ENCODE results near the gene STAB1. TPM values are rescaled to one million over a fixed set of nuclear protein-coding genes. Genes with fewer than 3 reads are reported as not detected.

STAB1 gene
- total and polyA plus RNA-seq, 2 experiments from 2014 or later = 3.0 to 4.6 TPM

DNA sequence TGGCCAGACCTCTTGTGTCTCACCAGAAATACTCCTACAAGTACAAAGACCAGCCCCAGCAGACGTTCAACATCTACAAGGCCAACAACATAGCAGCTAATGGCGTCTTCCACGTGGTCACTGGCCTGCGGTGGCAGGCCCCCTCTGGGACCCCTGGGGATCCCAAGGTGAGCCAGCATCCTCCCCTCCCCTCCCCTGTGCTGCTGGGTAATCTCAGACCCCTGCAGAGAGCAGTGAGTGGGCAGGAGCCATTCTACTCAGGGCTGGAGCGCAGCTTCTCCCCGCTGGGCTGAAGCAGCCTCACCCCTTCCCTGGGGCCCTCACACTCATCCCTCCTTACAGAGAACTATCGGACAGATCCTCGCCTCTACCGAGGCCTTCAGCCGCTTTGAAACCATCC lies 9.8 kb downstream of the STAB1 start:
- Histone ChIP-seq H3K36me3 (replicated peaks; ENCODE audit: insufficient read depth, low read depth) (no peaks in the 10 kb centered on the region), H3K9me3 (ENCODE audit: low read depth) (no peaks in the 10 kb centered on the region), H3K79me2 (no peaks in the 10 kb centered on the region), H3K9me2 (replicated peaks; ENCODE audit: insufficient read depth) (no peaks in the 10 kb centered on the region), H2AFZ (no peak overlapping the region), H3K27me3 (no peaks in the 10 kb centered on the region), H3K4me3 (no peak overlapping the region), H3K27ac (no peak overlapping the region), H4K20me1 (ENCODE audit: insufficient read depth, poor library complexity, severe bottlenecking) (no peaks in the 10 kb centered on the region), H3K4me2 (no peak overlapping the region), H3K4me1 (ENCODE audit: insufficient read depth) (peaks cover 9% of the 10 kb centered on the region)
- TF ChIP-seq, protein P1, sequence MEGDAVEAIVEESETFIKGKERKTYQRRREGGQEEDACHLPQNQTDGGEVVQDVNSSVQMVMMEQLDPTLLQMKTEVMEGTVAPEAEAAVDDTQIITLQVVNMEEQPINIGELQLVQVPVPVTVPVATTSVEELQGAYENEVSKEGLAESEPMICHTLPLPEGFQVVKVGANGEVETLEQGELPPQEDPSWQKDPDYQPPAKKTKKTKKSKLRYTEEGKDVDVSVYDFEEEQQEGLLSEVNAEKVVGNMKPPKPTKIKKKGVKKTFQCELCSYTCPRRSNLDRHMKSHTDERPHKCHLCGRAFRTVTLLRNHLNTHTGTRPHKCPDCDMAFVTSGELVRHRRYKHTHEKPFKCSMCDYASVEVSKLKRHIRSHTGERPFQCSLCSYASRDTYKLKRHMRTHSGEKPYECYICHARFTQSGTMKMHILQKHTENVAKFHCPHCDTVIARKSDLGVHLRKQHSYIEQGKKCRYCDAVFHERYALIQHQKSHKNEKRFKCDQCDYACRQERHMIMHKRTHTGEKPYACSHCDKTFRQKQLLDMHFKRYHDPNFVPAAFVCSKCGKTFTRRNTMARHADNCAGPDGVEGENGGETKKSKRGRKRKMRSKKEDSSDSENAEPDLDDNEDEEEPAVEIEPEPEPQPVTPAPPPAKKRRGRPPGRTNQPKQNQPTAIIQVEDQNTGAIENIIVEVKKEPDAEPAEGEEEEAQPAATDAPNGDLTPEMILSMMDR (IDR thresholded peaks at IDR 0.05; ENCODE audit: poor library complexity) = no peak
- TF ChIP-seq EZH2 (IDR thresholded peaks at IDR 0.05; ENCODE audit: borderline replicate concordance) (no peak), EZH2phosphoT487 (IDR thresholded peaks at IDR 0.05; ENCODE audit: low read depth, severe bottlenecking, unreplicated experiment) (no peak)
- no peak for DNase-seq (ENCODE audit: low spot score)
- 82% methylated on average over 10 of the region's 10 CpGs for WGBS (ENCODE audit: low lambda C conversion rate, missing lambda C conversion rate)

DNA sequence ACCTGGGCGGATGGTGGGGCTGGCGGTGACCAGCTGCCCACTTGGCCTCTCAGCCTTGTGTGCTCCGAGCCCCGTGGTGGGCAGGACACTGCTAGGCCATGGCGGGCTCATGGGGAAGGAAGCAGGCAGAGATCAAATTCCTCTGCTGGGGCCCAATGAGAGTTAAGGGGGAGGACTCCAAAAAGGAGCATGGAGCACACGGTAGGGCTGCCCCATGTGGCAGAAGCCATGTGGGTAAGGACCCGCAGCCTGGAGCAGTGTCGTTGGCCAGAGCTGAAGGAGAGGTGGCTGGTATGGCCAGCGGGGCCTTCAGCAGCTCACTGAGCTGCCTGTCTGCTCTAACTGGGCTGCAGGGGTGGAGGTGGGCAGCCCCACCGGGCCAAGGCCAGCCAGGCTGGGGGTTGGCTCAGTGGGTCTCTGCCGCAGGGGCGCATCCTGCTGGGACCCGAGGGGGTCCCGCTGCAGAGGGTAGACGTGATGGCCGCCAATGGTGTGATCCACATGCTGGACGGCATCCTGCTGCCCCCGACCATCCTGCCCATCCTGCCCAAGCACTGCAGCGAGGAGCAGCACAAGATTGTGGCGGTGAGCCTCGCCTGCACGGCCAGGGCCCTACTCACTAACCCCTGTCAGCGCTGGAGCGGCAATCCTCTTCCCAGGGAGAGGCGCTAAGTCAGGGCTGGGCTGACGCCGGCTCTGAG lies 11.3 kb downstream of the STAB1 start:
- no peak overlapping the region for H3K4me2 ChIP-seq
- H3K36me3 ChIP-seq (replicated peaks; ENCODE audit: insufficient read depth, low read depth) = no peaks in the 10 kb centered on the region
- no peaks in the 10 kb centered on the region for H3K9me3 ChIP-seq (ENCODE audit: low read depth)
- H2AFZ ChIP-seq = no peak overlapping the region
- no peaks in the 10 kb centered on the region for H4K20me1 ChIP-seq (ENCODE audit: insufficient read depth, poor library complexity, severe bottlenecking)
- H3K4me1 ChIP-seq (ENCODE audit: insufficient read depth) = peaks cover 9% of the 10 kb centered on the region
- H3K27ac ChIP-seq = no peak overlapping the region
- 89% methylated on average over 27 of the region's 27 CpGs for WGBS (ENCODE audit: low lambda C conversion rate, missing lambda C conversion rate)
- TF ChIP-seq, protein P1 (IDR thresholded peaks at IDR 0.05; ENCODE audit: poor library complexity) = no peak
- no peaks in the 10 kb centered on the region for H3K27me3 ChIP-seq
- no peak overlapping the region for H3K4me3 ChIP-seq
- H3K79me2 ChIP-seq = no peaks in the 10 kb centered on the region
- no peaks in the 10 kb centered on the region for H3K9me2 ChIP-seq (replicated peaks; ENCODE audit: insufficient read depth)
- no peak for DNase-seq (ENCODE audit: low spot score)

DNA sequence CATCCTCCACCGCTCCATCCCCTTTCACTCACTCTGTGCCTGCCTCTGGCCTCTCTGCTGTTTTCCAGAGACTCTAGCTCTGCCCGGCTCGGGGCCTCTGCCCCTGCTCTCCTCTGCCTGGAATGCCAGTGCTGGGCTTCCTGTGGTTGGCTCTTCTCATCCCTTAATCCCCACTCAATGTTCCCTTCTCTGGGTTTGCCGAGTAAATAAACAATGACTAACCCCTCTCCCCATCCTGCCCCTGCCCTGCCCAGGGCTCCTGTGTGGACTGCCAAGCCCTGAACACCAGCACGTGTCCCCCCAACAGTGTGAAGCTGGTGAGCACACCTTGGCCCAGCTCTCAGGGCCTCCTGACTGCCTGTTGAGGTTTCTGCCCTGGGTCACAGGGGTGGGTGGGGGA lies 12.2 kb downstream of the STAB1 start:
- Histone ChIP-seq H2AFZ (no peak overlapping the region), H3K79me2 (no peaks in the 10 kb centered on the region), H3K4me2 (no peak overlapping the region), H3K4me3 (no peak overlapping the region), H3K4me1 (ENCODE audit: insufficient read depth) (peaks cover 9% of the 10 kb centered on the region), H4K20me1 (ENCODE audit: insufficient read depth, poor library complexity, severe bottlenecking) (no peaks in the 10 kb centered on the region), H3K9me2 (replicated peaks; ENCODE audit: insufficient read depth) (no peaks in the 10 kb centered on the region), H3K27me3 (no peaks in the 10 kb centered on the region), H3K27ac (peak overlapping the region; percentile 63), H3K36me3 (replicated peaks; ENCODE audit: insufficient read depth, low read depth) (no peaks in the 10 kb centered on the region), H3K9me3 (ENCODE audit: low read depth) (no peaks in the 10 kb centered on the region)
- DNase-seq (ENCODE audit: low spot score) = peak; percentile 77
- TF ChIP-seq, protein P1 (IDR thresholded peaks at IDR 0.05; ENCODE audit: poor library complexity) = no peak
- TF ChIP-seq EZH2phosphoT487 (IDR thresholded peaks at IDR 0.05; ENCODE audit: low read depth, severe bottlenecking, unreplicated experiment) (no peak), EZH2 (IDR thresholded peaks at IDR 0.05; ENCODE audit: borderline replicate concordance) (no peak)
- 45% methylated on average over 5 of the region's 5 CpGs for WGBS (ENCODE audit: low lambda C conversion rate, missing lambda C conversion rate)
